K562 (cell line): ENCODE measurements around the gene SLC4A1. TPM values are rescaled to one million over a fixed set of nuclear protein-coding genes. Genes with fewer than 3 reads are reported as not detected.

Experiments used
- ATAC-seq: fragments of 200-7000 bp; cut with Tn5 transposase; 3 replicates; pipeline ENCODE4 v1.9.1; 2020; ENCODE audit warnings: moderate library complexity
- BruUV-seq: library from RNA; stranded (reverse); fragments of 400-500 nt; replicated peaks from 2 replicates; lab custom pipeline; 2021; lab: Mats Ljungman, UMichigan
- CTCF ChIA-PET: fragments of 300-600 bp; formaldehyde crosslinking; extraction: SDS; loops from one replicate; lab custom pipeline; 2021; ENCODE audit warnings: low intra/inter-chr PET ratio; lab: Yijun Ruan, JAX
- POLR2A ChIA-PET: fragments of 300-600, 350-650 bp; sonication (Branson Sonifier 250); formaldehyde crosslinking; extraction: SDS; loops from one replicate; lab custom pipeline; 2021; ENCODE audit warnings: antibody characterized with exemption, inconsistent platforms; lab: Yijun Ruan, JAX
- DNase-seq, 4 experiments: peaks; one replicate each; pipeline versions ENCODE4 v3.0.0 to v3.0.0-alpha.2; 2011 to 2018; ENCODE audit warnings: low spot score in 3 of 4, mixed read lengths in 3 of 4; ENCODE audit errors: extremely low read depth in 1 of 4
- FAIRE-seq: peaks from 2 replicates; lab custom pipeline; 2011; peaks lifted over from hg19 to GRCh38; lab: Jason Lieb, UNC
- H2AFZ ChIP-seq: 2 replicates; pipeline ENCODE4 v1.6.0; 2011; ENCODE audit warnings: low read depth, low read length, control low read depth, inconsistent platforms
- H3K27ac ChIP-seq: fragments of 200-600 bp; 3 replicates; pipeline ENCODE4 v1.8.0; 2011; ENCODE audit warnings: low read depth, mild to moderate bottlenecking, control low read depth, inconsistent platforms, low read length, moderate library complexity, mixed read lengths; ENCODE audit errors: extremely low read depth
- H3K27me3 ChIP-seq, 2 experiments: fragments of 300-600 bp in 1 of 2; 2 replicates in 1 of 2; 3 replicates in 1 of 2; pipeline versions ENCODE4 v1.6.0 to v1.8.0; 2011; ENCODE audit warnings: inconsistent platforms in 2 of 2, low read length in 2 of 2, mild to moderate bottlenecking in 1 of 2, mixed read lengths in 1 of 2, moderate library complexity in 1 of 2; ENCODE audit not compliant: control insufficient read depth in 2 of 2, insufficient read depth in 2 of 2
- H3K36me3 ChIP-seq: fragments of 300-600 bp; 3 replicates; pipeline ENCODE4 v1.8.0; 2011; ENCODE audit warnings: mild to moderate bottlenecking, low read length, inconsistent platforms; ENCODE audit not compliant: control insufficient read depth, insufficient read depth
- H3K4me1 ChIP-seq, 2 experiments: fragments of 200-600 bp in 1 of 2; replicated peaks in 1 of 2; 2 replicates in 1 of 2; 3 replicates in 1 of 2; pipeline versions ENCODE4 v1.5.1 to v1.8.0; 2011; ENCODE audit warnings: inconsistent platforms in 2 of 2, low read length in 2 of 2, mild to moderate bottlenecking in 1 of 2, mixed read lengths in 1 of 2, moderate library complexity in 1 of 2; ENCODE audit not compliant: control insufficient read depth in 2 of 2, insufficient read depth in 2 of 2
- H3K4me2 ChIP-seq: 2 replicates; pipeline ENCODE4 v1.6.1; 2011; ENCODE audit warnings: low read length, control low read depth, inconsistent platforms, mixed read lengths; ENCODE audit not compliant: insufficient read depth
- H3K4me3 ChIP-seq: fragments of 200-600 bp; sonication (generic), shearing (Covaris generic); 2 replicates; pipeline ENCODE4 v1.5.1; 2016; ENCODE audit warnings: control low read depth, inconsistent platforms
- H3K79me2 ChIP-seq: fragments of 200-600 bp; 3 replicates; pipeline ENCODE4 v1.8.0; 2011; ENCODE audit warnings: low read length, inconsistent platforms; ENCODE audit not compliant: control insufficient read depth, insufficient read depth
- H3K9ac ChIP-seq, 2 experiments: 2 replicates each; pipeline versions ENCODE4 v1.6.0 to v1.6.1; 2011; ENCODE audit warnings: low read depth in 2 of 2, low read length in 2 of 2, control low read depth in 1 of 2, inconsistent platforms in 1 of 2, mild to moderate bottlenecking in 1 of 2, mixed read lengths in 1 of 2; ENCODE audit not compliant: insufficient read depth in 1 of 2
- H3K9me1 ChIP-seq: one replicate; pipeline ENCODE4 v1.6.0; 2011; ENCODE audit warnings: inconsistent platforms, mild to moderate bottlenecking, low read length, moderate library complexity; ENCODE audit not compliant: control insufficient read depth, insufficient read depth
- H3K9me3 ChIP-seq: replicated peaks from 2 replicates; pipeline ENCODE4 v1.5.1; 2011; ENCODE audit warnings: low read depth, low read length, inconsistent platforms; ENCODE audit not compliant: control insufficient read depth, insufficient read depth
- H4K20me1 ChIP-seq: replicated peaks from 2 replicates; pipeline ENCODE4 v1.6.1; 2011; ENCODE audit warnings: low read length, inconsistent platforms, mixed read lengths; ENCODE audit not compliant: control insufficient read depth, insufficient read depth
- ARID2 ChIP-seq: fragments of 450-650 bp; IDR thresholded peaks from 2 replicates; pipeline ENCODE4 v1.6.1; 2017; ENCODE audit warnings: antibody characterized with exemption, mild to moderate bottlenecking
- CEBPG ChIP-seq, 3 experiments: fragments of 200-800 bp in 1 of 3; sonication (Bioruptor generic) in 1 of 3; sonication (generic) in 1 of 3; formaldehyde crosslinking in 1 of 3; IDR thresholded peaks in 2 of 3; conservative IDR thresholded peaks in 1 of 3; 2 replicates each; pipeline versions ENCODE4 v1.6.1 to v1.8.0; 2016 to 2022; ENCODE audit warnings: missing compliant biosample characterization in 2 of 3, missing genetic modification characterization in 2 of 3, mild to moderate bottlenecking in 1 of 3, missing genetic modification reagents in 1 of 3
- DIDO1 ChIP-seq: fragments of 450-650 bp; IDR thresholded peaks from 2 replicates; pipeline ENCODE4 v1.6.1; 2016; ENCODE audit warnings: low read depth, missing biosample characterization, missing genetic modification characterization
- FOXP4 ChIP-seq: sonication (generic); formaldehyde crosslinking; IDR thresholded peaks from 2 replicates; pipeline ENCODE4 v1.8.0; 2022; ENCODE audit warnings: mild to moderate bottlenecking, missing genetic modification reagents, borderline replicate concordance
- HLTF ChIP-seq: fragments of 450-650 bp; IDR thresholded peaks from 2 replicates; pipeline ENCODE4 v1.6.1; 2016
- LARP7 ChIP-seq: fragments of 450-650 bp; IDR thresholded peaks from 2 replicates; pipeline ENCODE4 v1.6.1; 2016
- MED1 ChIP-seq: sonication (generic); formaldehyde crosslinking; IDR thresholded peaks from 2 replicates; pipeline ENCODE4 v1.8.1; 2023; ENCODE audit warnings: missing genetic modification reagents, borderline replicate concordance
- ZBTB2 ChIP-seq: fragments of 450-650 bp; IDR thresholded peaks from 2 replicates; pipeline ENCODE4 v1.6.1; 2016; ENCODE audit warnings: antibody characterized with exemption
- ZNF318 ChIP-seq, 2 experiments: fragments of 450-650 bp; IDR thresholded peaks; 2 replicates each; pipeline ENCODE4 v1.6.1; 2016; ENCODE audit warnings: mild to moderate bottlenecking in 2 of 2, borderline replicate concordance in 1 of 2, low read depth in 1 of 2, moderate library complexity in 1 of 2
- WGBS: fragments of 100-300 bp; shearing (Covaris generic); methylation state at CpG from one replicate; pipeline ENCODE4 v1.1.6; 2016; ENCODE audit warnings: low coverage, mixed read lengths; ENCODE audit not compliant: insufficient coverage; ENCODE audit errors: missing lambda C conversion rate; 5-methylcytosine and 5-hydroxymethylcytosine counted together
- in situ Hi-C: fragments of 300-500 bp; cut with MboI; formaldehyde crosslinking; loops from 4 replicates; pipeline ENCODE4 v1.15.0; 2018; ENCODE audit warnings: inconsistent platforms, mixed read lengths
- intact Hi-C: fragments of 100-400 bp; cut with micrococcal nuclease; formaldehyde crosslinking; loops from 2 replicates; pipeline ENCODE4 v1.14.2; 2022
- polyA plus RNA-seq, 8 experiments: library from polyadenylated mRNA; depleted of rRNA in 4 of 8; stranded (reverse) in 5 of 8; unstranded in 3 of 8; fragments of >200 nt; fragmentation: Nextera tagmentation in 2 of 8; fragmentation: Illumina TruSeq in 1 of 8; extraction: Ambion mirVana in 2 of 8; extraction: Trizol in 1 of 8; gene quantifications; 2 replicates each; pipeline versions ENCODE4 v1.2.1 to v1.2.3, GENCODE V29; 2011 to 2014; ENCODE audit warnings: inconsistent platforms in 1 of 8, missing spikeins in 1 of 8
- total RNA-seq, 7 experiments: library from RNA; depleted of rRNA in 6 of 7; stranded (reverse); fragments of >200 nt in 6 of 7; fragmentation: Illumina TruSeq in 2 of 7; extraction: Trizol in 2 of 7; gene quantifications; 2 replicates each; pipeline versions ENCODE4 v1.2.1 to v1.2.3, GENCODE V29; 2011 to 2021; ENCODE audit warnings: low replicate concordance in 1 of 7

SLC4A1 gene
- total and polyA plus RNA-seq, 9 of the 15 experiments (the other 6 are each of a cell fraction or from before 2014, with no cell fraction given) = 0.14 to 1.00 (median 0.53) TPM

GRCh38 chr17:44287651-44288050 is 19.7 kb upstream of the SLC4A1 start:
- FAIRE-seq (no peak), DNase-seq (no peak), ATAC-seq (peak; percentile 32)
- H3K4me1 ChIP-seq = peaks cover 43 to 51% of the 10 kb centered on the region in 2 experiments
- no peaks in the 10 kb centered on the region for H3K9me3 ChIP-seq
- H3K36me3 ChIP-seq = no peaks in the 10 kb centered on the region
- no peaks in the 10 kb centered on the region for H3K79me2 ChIP-seq
- peak overlapping the region; percentile 89 for H2AFZ ChIP-seq
- no peaks in the 10 kb centered on the region for H4K20me1 ChIP-seq
- H3K9ac ChIP-seq = peak overlapping the region; percentile 62 to 82
- POLR2A ChIA-PET = interaction anchor here (0.6 to 1.9 kb wide), 13 partner anchors 8 to 245 kb away, joined by 3 to 9 read pairs (median 5); partner anchors contain the start of gene UBTF
- intact Hi-C loops = loop anchor here (1.0 to 2.0 kb wide), 2 partner anchors 21 to 37 kb away; partner anchors contain the start of gene SLC25A39
- BruUV-seq = no TSS peak
- in situ Hi-C loops = no loop called here
- WGBS = 53% methylated on average over 8 of the region's 8 CpGs
- no peaks in the 10 kb centered on the region for H3K27me3 ChIP-seq
- CTCF ChIA-PET = no interaction called here
- peak overlapping the region; percentile 93 for H3K27ac ChIP-seq
- H3K9me1 ChIP-seq = no peaks in the 10 kb centered on the region
- peak overlapping the region; percentile 79 for H3K4me2 ChIP-seq
- peak overlapping the region; percentile 14; the same call in 1 of the 2 replicates for H3K4me3 ChIP-seq
- TF ChIP-seq ZNF318 (IDR thresholded peaks at IDR 0.05; ENCODE audit: borderline replicate concordance in 1 of 2, low read depth in 1 of 2) (no peak), MED1 (no peak), DIDO1 (tag) (no peak), ARID2 (peak; percentile 11; the same call in 1 of the 2 replicates), CEBPG (CRISPR knock-in tag; IDR thresholded peaks at IDR 0.05) (no peak), CEBPG (tag; conservative IDR thresholded peaks at IDR 0.05 in 1 of 2, IDR thresholded peaks at IDR 0.05 in 1 of 2) (no peak), ZBTB2 (peak; percentile 18; the same call in 1 of the 2 replicates), LARP7 (0 out of 2 replicates have a peak, but pooled peaks have one; percentile 47), HLTF (0 out of 2 replicates have a peak, but pooled peaks have one; percentile 12), FOXP4 (CRISPR knock-in tag) (0 out of 2 replicates have a peak, but pooled peaks have one; percentile 49)
